ENCODE measurements around the gene TMEM135.
"Not testable (repeated sequence)": the region's sequence is repeated elsewhere in the genome, so short reads cannot be mapped to it uniquely, and the experiment has no call there.

The TMEM135 gene

DNA sequence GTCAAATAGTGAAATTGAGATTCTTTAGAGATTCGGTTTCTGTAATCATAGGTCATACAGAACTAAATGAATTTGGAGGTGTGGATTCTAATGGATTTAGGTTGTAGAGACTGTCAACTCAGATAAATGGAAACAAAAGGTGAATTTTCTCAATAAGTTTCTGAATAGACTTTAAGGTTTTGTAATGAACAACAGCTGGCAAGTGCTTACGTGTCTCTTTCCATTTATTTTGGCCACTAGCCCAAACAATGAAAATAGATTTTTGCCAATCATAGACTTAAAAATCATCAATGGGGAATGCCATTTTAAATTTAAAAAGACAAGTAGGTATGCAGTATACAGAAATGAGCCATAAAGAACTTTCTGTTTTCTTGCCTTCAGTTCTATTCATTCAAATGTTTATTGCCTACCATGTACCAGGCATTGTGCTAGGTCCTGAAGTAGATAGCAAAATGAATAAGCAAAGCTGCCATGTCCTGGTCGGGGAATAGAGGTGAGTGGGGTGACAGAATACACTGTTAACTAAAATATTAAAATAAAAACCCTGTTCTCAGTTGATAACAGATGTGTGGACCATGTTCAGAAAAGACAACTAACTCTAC is 16.9 kb upstream of the TMEM135 start:
- no peak for FAIRE-seq

DNA sequence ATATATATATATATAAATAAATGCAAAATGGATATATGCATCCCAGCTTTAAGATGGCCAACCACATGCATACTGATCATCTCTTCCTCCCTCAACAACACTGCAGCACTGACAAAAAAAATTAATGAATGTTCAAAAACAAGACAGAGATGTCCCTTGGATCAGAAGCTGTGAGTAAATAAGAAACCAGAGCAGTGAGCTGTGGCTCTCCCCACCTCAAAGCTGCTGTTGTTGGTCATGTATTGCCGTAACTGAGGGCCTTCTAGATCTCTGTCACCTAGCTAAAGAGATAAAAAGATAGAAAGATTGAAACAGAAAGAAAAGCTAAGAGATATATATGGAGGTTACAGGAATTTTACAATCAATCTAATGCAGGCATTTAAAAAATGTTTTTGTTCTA is 15.5 kb upstream of the TMEM135 start:
- FAIRE-seq = no peak

DNA sequence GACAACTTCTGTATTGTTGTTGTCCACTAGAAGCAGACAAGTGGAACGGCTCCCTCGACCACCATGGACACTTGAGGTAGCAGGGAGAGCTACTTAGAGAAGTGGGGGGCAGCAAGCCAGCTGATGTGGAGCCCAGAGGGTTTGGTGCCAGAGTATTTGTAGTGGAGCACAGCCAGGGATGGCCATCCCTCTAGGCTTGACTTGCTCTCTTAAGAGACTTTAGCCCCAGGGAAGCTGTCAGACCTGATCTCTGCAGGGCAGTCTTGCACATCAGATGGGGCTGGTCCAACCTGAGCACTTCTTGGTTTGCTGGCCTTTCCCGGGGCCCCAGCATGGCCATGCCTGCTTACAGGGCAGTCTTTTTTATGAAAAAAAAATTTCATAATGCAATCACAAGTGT is 15.0 kb upstream of the TMEM135 start:
- FAIRE-seq = no peak

DNA sequence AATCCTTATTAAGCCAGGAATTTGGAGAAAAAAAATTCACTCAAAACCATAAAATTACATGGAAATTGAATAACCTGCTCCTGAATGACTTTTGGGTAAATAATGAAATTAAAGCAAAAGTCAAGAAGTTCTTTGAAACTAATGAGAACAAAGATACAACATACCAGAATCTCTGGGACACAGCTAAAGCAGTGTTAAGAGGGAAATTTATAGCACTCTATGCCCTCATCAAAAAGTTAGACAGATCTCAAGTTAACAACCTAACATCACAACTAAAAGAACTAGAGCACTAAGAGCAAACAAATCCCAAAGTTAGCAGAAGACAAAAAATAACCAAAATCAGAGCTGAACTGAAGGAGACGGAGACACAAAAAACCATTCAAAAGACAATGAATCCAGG is 11.3 kb upstream of the TMEM135 start:
- FAIRE-seq = not testable (repeated sequence)

DNA sequence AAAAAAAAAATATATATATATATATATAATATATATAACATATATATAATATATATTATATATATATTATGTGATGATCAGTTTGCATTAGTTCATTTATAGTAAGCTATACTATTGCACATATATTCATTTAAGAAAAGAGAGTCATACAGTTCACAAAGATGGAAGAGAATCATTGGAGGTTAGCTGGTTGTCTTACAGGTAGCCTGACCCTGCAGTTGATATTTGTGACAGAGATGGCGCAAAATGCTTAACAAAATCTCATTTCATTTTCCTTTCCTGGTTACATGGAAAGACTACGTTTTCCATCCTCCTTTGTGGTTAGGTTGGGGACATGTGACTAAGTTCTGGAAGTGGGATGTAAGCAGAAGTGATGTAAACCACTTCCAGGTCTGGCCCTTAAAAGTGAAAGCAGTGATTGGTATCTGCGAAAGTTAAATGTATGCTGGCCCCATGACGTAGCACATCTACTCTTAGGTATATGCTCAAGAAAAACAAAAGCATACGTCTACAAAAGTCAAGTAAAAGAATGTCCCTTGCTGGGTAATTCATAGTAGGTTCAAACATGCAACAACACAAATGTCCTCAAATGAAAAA is 7.2 kb upstream of the TMEM135 start:
- no peak for FAIRE-seq

DNA sequence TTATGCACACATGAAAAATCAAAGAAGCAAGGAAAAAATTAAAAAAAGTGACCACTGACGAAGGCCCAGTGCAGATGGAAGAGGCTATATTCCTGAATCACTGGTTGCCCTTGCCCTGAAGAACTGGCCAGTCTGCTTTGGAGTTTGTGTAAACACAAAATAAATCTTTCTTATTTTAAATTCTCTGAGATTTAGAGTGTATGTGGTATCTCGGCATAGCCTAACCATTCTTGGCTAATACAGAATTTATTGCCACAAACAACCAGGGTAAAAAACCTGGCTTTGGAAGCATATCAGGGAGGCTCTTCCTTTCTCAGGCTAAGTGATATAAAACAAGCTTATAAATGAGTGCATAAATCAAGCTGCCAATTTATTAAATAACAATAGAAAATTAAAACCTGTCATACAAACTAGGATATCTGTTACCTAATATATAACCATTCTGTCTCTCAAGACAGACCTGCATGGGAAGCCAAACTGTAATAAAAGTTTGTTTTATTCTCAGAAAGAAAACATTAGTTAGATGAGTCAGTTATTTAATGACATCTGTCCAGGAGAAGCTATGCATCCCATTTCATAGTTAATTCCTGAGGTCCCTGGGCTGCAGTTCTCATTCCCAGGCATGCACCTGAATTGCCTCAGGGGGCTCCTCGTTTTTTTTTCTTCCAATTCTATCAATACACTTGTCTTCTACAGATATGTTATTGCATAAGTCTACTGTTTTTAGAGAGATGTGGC is 6.1 kb upstream of the TMEM135 start:
- no peak for FAIRE-seq

DNA sequence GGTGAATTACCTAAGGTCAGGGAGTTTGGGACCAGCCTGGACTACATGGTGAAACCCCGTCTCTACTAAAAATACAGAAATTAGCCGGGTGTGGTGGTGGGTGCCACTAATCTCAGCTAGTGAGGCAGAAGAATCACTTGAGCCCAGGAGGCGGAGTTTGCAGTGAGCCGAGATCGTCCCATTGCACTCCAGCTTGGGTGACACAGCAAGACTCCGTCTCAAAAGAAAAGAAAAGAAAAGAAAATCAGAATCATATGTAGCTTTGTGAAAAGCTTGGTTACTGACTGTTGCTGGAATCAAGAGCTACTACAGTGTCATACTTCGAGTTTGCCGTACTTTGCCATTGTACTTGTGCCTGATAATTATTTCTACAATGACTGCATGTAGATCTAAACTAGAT is 4.2 kb upstream of the TMEM135 start:
- FAIRE-seq = no peak

DNA sequence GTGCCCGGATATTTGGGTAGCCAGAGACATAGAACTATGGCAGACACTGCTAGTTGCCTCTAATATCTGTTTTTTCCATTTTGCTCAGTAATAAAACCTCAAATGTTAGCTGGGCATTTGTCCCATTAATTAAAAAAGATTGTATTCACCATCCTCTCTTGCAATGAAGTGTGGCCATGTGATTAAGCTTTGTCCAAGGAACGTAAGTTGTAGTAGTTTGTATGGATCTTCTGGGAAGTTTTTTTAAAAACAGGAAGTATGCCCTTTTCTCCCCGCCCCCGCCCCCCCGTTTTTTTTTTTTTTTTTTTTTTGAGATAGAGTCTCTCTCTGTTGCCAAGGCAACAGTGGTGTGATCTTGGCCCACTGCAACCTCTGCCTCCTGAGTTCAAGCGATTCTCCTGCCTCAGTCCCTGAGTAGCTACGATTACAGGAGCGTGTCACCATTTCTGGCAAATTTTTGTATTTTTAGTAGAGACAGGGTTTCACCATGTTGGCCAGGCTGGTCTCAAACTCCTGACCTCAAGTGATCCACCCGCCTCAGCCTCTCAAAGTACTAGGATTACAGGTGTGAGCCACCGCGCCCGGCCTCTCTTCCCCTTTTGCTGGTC is 1.7 kb upstream of the TMEM135 start:
- FAIRE-seq = no peak

DNA sequence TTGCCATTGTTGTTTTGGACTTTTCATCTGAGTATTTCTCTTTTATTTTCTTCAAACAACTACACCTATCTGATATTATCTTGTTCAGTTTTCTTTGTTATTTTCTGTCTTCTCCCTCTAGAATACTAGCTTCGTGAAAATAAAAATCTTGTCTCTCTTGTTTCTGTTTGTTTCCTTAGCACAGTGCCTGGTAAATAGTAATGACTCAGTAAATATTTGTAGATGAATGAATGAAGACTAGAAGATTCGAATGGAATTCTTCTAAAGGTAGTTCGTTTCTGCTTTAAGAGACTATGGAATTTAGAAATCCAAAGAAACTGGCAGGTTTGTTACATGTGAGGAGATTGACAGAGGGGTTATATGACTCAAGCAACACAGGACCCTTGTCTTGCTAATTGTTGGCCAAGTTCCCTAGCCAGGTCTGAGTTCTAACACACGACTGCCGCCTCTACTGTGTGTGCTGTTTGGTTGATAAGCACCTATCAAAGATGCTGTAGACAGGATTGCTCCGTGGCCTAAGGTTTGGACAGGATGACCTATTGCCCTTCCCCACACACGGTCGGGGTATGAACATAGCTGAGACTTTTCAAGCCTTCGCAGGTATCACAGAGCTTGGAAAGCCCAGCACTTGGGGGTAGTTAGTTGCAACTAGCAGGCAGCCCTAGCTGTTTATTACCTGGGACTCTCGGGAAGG is 831 bp upstream of the TMEM135 start:
- FAIRE-seq = peak; percentile 72

DNA sequence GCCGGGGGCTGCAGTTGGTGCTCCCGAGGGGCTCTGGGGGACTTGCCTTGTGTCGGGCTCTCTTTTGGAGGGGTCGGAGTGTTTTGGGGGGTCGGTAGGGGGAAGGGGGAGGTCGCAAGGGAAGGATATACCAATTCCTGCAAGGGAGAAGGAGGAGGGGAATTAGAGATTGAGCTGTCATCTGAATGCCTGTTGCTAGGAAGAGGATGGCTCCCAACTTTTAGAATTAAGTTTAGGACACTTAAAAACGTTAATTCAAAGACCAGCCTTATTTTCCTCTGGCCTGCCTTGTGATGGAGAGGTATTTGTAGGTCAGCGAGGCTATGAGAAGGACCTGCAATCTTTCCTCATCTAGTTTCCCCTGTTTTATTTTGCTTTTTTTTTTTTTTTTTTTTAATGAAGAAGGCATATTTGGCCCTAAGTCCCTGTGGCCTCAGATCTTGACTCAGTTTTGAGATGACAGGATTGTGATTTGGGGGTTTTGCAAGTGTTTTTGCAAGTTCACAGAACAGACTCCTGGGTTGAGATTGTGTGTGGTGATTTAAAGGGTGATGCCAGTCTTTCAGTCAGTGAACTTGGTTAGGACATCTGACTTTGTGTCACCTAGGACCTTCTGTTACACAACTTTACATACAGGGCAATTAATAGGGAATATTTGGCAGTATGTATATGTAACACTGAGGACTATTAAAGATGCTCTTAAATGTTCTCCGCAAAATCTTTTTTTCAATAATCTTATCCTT is 672 bp downstream of the TMEM135 start:
- no peak for FAIRE-seq

DNA sequence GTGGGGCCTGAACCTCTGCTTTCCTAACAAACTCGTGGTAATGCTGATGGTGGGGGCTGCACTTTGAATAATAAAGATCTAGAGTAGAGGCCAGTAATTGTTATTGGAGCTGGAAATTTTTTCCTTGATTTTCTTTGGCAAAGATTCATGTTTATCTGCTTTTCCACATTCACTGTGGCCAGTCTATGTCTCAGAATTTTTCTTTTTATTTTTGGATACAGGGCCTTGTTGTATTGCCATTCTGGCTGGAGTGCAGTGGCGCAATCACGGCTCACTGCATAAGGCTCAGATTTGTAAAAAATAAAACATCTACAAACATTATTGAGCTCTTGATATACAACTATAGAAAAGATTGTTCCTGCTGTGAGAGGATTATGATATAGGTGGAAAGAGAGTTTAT is 1.6 kb downstream of the TMEM135 start:
- FAIRE-seq = no peak

DNA sequence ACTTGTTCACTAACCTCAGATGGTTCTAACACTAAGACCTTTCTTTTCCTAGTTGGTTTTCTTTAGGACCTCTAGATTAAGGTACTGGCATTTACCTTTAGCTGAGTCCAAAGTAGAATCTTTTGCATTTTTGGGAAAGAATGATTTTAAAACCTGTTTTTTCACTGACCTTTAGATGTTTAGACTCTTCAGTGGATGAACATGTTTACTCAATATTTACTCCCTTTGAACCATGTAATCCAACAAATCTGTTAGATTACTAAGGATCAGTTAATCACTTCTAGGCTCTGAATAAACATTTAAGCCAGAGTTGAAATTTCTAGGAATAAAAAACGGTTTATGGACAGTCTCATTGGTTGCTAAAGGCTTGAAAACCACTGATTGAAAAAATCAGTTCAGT is 6.2 kb downstream of the TMEM135 start:
- no peak for FAIRE-seq

DNA sequence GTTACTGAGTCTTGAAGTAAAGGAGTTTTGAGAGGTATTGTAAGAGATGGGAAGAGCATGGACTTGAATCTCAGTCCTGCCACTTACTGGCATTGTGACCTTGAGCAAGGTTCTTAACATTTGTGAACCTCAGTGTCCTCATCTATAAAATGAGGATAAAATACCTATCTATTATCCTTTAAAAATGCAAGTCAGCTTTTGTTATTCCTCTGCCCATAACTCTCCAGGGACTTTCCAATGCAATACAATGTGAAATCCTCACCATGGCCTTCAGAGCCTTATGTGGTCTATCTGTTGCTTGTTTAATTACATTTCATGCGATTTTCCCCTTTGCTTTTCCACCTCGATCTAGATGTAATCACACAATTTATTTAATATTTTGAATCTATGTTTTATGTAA is 9.1 kb downstream of the TMEM135 start:
- FAIRE-seq = no peak

DNA sequence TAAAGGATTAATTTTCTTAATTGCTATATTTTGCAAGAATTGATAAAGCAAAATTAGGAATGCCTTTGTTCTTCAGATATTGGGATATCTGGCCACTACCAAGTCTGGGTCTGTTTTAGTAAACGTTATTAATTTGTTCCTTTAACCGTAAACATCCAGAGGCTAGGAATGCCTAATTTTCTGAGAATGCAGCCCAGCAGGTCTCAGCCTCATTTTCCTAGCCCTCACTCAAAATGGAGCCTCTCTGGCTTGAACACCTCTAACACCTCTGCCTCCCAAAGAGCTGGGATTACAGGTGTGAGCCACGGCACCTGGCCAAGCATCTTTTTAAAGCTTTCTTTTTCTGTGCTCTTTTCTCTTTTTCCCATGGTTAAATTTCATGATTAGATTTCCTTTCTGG is 18.4 kb downstream of the TMEM135 start:
- no peak for FAIRE-seq

DNA sequence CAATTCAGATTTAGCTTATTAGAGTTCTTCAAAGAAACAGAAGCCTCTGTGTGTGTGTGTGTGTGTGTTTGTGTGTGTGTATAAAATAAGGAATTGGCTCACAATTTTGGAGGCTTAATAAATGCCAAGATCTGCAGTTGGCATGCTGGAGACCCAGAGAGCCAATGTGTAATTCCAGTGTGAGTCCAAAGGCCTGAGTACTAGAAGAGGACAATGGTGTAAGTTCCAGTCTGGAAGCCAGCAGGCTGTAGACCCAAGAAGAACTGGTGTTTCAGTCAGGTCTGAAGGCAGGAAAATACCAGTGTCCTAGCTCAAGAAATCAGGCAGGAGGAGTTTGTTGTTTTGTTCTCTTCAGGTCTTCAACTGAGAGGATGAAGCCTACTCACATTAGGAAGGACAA is 20.0 kb downstream of the TMEM135 start:
- FAIRE-seq = no peak

DNA sequence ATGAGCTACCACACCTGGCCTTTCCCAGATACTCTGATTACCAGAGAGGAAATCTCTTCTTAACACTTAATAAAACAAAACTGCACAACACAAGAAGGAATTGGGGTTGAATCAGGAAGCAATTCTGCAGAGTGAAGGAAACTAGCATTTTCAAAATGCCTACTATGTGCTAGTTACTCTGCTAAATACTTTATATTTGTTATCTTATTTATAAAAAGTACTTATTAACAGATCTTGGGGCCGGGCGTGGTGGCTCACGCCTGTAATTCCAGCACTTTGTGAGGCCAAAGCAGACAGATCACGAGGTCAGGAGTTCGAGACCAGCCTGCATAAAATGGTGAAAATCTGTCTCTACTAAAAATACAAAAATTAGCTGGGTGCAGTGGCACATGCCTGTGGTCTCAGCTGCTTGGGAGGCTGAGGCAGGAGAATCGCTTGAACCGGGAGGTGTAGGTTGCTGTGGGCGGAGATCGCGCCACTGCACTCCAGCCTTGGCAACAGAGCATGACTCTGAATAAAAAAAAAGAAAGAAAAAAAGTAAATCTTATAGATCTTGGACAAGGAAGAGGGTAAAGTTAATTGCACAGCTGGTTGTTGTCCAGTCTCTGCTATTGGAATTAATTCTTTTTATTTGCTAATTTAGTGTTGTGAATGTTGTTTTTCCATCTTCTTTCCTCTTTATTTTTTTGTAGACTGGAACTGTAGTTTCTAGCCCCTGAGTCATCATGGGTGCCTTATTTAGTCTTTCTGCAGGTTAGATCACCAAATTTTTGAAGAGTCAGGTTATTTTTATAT is 22.1 kb downstream of the TMEM135 start:
- no peak for FAIRE-seq

DNA sequence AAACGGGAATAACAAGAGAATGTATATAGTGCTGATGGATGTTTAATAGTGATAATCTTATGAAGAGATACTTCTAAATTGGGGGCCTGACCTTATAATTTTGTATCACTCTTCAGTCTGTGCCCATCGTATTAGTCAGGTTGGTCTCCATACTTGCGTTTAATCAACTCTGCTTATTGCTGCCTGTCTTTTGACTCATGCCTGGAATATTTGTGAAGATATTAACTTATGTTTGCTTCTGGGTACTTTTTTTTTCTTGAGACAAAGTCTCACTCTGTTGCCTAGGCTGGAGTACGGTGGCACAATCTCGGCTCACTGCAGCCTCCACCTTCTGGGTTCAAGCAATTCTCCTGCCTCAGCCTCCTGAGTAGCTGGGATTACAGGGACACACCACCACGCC is 24.0 kb downstream of the TMEM135 start:
- no peak for FAIRE-seq

DNA sequence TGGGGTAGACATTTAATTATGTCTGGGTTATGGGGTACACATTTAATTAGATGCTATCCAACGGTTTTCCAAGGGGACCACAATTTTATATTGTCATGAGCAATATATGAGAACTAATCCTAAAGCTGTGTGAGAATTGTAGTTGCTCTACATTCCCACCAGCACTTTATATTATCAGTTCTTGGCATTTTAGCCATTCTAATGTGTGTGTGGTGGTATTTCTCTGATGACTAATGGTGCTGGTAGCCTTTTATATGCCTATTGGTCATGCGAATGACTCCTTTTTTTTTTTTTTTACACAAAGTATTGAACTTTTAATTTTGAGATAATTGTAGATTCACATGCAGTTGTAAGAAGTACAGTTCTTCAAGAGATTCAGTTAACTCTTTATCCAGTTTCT is 26.2 kb downstream of the TMEM135 start:
- FAIRE-seq = no peak

DNA sequence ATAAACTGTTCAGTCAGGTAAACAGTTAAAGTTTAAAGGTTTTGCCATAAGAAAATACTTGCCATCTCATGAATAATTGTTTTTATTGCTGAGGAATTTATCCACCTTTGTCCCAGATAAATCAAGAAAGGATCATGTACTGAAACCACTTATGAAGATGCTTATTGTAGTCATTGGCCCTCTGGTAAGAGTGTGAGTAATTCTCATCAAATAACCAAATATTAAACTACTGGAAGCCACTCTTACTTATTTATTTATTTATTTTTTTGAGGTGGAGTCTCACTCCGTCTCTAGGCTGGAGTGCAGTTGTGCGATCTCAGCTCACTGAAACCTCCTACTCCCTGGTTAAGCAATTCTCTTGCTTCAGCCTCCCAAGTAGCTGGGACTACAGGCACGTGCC is 35.1 kb downstream of the TMEM135 start:
- FAIRE-seq = no peak

DNA sequence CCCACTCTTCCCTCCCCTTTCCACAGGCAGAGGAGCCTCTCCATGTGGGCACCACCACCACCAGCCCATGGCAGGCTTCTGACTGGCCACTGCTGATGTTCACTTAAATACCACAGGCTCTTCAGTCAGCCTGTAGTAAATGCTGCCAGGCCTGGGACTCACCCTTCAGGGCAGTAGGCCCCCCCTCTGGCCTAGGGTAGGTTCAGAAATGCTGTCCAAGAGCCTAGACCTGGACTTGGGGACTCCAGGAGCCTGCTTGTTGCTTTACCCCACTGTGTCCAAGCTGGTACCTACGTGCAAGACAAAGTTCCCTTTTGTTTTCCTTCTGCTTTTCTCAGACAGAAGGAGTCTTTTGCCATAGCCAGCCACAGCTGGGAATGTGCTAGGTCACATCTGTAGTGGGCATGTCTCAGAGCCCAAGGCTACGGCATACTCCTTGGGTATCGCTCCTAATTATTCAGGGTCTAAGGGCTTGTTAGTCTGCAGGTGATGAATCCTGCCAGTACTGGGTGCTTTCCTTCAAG is 38.6 kb downstream of the TMEM135 start:
- no peak for FAIRE-seq

DNA sequence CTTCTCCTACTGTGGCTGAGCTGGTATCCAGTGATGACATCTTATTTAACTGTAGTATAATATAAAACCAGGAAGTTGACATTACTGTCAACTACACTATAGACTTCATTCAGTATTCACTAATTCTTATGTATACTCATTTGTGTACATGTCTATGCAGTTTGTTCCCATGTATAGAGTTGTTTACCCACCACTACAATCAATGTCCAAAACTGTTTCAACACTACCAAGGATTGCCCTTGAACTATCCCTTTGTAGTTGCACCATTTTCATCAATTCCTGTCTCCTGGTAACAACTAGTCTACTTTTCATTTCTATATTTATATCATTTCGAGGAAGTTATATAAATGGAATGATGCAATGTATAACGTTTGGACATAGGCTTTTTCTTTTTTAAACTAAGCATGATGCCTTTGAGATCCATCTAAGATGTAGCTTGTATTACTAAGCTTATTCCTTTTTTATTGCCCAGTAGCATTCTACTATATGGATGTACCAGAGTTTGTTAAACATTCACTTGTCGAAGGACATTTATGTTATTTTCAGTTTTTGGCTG is 39.2 kb downstream of the TMEM135 start:
- no peak for FAIRE-seq
